Measurements from ENCODE around the gene RAB40B.

DNA sequence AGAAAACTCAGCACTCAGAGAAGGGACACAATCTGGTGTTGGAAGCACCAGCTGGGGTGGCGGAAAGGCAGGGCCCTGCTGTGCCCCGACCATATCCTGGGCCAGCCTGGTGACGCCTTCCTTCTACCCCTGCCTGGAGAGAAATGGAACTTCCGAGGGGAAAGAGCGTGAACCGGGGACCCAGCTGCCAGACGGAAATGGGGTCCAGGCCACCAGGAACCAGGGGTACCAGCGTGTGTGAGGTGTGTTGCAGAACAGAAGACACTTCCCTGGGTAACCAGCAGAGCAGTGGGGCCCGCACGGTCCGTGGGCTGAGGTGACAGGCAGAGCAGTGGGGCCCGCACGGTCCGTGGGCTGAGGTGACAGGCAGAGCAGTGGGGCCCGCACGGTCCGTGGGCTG, 6.8 kb downstream of the RAB40B start:
- TF ChIP-seq POLR2A (IDR thresholded peaks at IDR 0.05; ENCODE audit: low read depth, low read length) (no peak), TAF1 (IDR thresholded peaks at IDR 0.05; ENCODE audit: low read depth, low read length) (no peak), POLR2AphosphoS5 (IDR thresholded peaks at IDR 0.05; ENCODE audit: low read depth, low read length) (no peak)

All from GM12891 (cell line).